Dedifferentiated amniotic fluid mesenchymal stem cell (primary cell): ENCODE measurements around the gene PARD3.
A peak's percentile ranks its signal among the peaks of the same experiment; 100 is the strongest.

Experiments
- DNase-seq: peaks from one replicate; pipeline ENCODE4 v3.0.0-alpha.2; 2016; ENCODE audit errors: extremely low spot score

Gene PARD3

DNA sequence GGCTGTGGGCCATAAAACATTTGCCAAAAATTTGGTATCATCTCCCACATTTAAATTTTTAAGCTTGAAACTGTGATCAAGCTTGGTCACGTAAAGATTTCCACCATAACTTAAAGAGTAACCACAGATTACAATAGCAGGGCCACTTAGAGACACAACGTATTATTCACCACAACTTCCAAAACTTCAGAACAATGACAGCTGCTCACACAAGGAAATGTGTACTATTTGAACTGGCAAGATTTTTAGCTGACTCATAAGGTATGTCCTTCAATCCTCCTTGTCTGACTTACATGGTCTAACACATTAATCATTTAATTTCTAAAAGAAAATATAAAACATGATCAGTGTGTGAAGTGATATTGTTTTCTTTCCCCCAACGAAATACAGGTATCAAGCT lies 234.5 kb downstream of the PARD3 start:
- no peak for DNase-seq

DNA sequence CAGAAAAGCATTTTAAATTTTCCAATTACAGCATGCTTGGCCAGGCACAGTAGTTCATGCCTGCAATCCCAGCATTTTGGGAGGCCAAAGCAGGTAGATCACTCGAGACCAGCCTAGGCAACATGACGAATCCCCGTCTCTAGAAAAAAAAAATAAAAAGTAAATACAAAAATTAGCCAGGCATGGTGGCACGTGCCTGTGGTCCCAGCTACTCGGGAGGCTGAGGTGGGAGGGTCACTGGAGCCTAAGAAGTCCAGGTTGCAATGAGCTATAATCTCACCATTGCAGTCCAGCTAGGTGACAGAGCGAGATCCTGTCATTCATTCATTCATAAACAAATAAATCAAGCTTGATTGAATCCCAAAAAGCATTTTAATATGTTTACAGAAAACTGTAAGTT lies 234.9 kb downstream of the PARD3 start:
- no peak for DNase-seq

DNA sequence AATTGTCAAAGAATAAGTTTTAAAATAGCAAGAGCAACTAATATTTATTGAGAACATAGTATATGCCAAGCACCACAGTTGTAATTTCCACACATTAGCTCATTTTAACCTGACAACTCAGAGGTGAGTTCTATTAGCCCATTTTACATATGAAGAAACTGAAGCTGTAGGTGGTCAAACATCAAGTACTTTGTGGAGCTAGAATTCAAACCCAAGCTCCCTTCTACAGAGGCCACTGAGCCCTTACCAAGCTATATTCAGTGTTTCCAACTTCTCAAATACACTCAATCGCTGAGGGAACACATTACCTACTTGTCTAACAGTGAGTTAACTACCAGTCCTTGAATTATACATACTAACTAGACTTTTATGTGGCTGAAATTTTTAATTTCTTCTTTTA lies 236.6 kb downstream of the PARD3 start:
- no peak for DNase-seq

DNA sequence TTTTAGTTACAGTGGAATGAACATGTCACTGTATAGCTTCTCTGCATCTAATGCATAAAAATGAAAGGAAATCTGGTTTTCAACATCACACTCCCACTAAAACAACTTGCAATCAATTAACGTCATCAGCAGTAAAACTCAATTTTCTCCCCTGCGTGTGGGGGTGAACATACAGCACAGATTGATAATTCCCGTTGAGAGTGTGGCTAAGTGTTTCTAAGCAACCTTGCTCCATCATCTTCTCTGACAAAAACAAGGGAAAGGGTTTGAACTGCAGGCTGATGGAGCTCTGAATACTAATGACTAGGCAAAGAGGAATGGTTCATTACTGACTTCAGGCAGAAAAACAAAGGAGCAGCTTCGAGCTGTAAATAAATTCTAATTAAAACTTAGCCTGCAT lies 238.3 kb downstream of the PARD3 start:
- DNase-seq = no peak

DNA sequence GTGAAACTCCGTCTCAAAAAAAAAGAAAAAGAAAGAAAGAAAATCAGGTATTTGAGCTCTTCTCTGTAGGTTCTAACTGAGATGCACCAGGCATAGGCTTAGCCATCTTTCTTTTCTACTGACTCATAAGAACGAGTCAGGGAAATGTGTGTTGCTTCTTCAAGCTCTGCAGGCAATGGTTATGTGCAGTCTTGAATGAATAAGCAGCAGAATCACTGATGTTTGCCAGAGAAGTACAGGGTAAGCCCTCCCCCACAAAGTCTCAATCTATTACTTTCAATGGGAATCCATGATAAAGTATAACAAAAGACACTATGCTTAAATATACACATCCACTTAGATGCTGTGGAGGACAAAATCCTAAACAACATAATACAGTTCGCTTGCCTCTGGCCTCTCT lies 239.2 kb downstream of the PARD3 start:
- no peak for DNase-seq

DNA sequence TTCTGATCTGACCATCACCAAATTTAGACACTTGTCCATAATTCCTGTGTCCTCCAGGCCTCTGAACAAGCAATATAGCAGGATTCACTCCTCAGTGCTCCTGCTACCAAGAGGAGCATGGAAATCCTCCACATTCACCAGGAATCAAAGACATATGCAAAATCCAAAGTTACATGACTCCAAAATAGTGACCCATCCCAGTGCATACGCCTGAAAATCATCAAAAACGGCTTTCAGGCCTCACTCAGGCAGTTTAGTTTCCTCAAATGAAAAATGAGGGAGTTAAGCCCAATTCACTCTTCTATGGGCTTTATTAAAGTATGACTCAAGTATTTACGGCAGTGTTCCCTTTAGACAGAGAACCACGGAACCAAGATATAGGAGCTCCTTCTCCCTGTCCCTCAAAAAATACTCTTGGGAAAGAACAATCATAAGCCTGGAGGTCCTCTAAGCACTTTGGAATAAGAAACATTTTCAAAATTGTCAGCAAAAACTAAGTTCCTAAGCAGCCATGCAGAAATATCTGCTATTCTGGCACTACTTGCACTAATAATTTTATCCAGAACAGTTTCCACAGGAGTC lies 240.7 kb downstream of the PARD3 start:
- no peak for DNase-seq

DNA sequence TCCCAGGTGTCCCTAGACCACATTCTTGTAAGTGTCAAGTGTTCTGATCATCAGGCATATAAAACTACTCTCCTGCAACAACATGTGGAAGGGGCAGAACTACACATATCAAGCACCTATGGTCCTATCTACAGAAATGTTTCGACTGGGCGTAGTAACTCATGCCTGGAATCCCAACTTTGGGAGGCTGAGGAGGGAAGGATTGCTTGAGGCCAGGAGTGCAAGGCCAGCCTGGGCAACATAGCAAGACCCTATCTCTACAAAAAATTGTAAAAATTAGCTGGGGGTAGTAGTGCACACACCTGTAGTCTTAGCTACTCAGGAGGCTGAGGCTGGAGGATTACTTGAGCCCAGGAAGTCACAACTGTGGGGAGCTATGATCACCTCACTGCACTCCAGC lies 244.2 kb downstream of the PARD3 start:
- DNase-seq = no peak

DNA sequence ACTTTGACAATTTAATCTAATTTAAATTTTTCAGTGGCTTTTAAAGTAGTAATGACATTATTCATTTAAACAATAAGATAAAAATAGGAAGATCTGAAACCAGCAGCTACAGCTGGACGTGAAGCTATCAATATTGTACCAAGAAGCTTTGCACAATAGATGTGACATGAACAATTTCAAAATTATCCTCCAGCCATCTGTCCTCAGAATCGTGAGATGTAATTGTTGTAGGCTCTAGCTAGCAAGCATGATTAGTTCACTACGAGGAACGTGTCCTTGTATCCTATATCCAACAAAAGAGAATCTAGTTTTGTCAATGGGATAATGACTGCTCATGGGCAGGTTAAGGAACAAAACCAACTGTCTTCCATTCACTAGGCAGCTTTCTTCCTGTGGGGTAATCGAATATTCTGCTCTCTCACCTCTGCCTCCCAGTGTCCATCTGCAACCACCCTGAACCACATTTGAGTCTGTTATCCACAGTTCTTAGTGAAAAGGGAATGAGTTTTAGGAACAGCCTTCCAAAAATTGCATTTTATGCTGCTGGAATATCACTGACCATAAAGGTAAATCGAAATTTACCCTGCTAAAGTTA lies 247.3 kb downstream of the PARD3 start:
- no peak for DNase-seq

DNA sequence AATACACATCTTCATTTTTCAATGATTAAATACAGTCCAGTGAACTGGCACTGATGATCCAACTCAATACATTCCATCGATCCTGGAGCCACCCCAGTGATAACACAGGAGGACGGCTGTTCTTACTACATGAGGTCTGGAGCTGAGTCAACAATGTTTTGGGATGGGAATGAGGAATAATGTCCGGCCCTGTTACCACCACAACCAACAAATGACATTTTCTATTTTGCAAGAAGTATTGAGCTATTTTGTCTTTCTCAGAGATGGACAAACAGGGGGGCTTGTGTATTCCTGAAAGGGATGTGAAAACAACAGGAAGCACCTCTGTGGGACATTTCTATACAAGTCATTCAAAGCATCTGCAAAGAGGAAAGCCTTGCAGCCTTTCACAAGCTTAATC lies 249.2 kb downstream of the PARD3 start:
- no peak for DNase-seq

DNA sequence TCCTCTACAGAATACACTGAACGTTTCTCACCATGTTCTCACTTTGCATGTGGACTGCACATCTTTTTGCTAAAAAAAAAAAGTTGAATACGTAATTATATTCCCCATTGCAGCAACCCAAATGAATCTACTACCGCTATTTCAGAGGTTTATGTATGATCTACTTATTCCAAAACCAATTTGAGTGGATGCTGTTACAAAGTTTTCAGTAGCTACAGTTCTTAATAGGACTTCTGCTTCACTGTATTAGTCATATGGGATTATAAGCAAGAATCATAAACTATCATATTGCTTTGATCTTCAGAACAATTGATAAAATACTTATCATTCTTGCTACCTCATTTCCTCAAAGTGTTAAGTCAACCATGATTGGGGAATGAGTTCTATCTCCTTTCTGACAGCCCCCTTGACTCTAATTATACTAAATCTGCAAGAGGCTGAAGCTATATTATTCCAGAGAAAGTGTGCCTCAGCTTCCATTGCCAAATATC lies 257.0 kb downstream of the PARD3 start:
- DNase-seq = no peak

DNA sequence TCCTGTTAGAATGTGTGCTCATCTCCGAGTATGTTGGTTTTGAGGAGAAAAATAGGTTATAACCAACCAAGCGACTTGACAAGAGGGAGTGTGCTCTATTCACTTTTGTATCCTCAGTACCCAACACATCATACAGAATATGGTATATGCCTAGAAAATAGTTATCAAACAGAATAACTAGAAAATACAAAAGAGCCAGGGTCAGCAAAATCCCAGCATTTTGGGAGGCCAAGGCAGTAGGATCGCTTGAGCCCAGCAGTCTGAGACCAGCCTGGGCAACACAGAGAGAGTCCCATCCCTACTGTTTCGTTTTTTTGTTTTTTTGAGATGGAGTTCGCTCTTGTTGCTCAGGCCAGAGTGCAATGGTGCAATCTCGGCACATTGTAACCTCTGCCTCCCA lies 257.9 kb downstream of the PARD3 start:
- DNase-seq = no peak

DNA sequence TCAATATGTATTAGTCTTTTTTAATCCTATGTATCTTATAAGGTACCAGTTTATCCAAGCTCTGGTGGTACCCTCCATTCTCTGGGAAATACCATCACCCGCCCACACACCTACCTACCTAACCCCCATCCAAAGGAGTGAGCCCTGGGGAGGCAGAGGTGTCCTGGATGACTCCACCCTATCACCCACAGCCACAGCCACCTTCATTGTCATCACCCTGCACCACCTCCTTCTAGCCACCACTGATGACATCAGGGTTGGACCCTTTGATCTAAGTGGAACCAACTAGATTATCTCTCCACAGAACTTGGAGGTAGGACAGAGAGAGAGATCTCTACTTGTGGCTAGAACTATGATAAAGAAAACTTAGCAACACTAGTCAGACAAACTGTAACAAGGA lies 259.4 kb downstream of the PARD3 start:
- no peak for DNase-seq

DNA sequence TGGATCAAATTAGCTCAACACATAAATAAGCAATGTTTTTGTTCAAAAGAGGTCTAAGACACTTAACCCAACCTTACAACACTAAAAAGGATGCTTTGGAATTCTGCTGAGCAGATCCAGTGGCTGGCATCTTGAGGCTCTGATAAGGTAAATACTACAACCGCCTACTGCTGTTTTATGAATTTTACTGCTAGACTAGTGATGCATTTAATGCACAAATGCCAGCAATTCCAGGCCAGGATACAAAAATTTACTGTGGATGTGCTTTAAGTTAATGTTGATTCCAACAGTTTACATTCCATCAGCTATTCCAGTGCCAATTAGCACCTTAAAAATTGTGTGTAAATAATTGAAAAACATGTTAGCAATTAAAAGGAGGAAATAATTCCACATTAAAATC lies 261.3 kb downstream of the PARD3 start:
- DNase-seq = no peak

DNA sequence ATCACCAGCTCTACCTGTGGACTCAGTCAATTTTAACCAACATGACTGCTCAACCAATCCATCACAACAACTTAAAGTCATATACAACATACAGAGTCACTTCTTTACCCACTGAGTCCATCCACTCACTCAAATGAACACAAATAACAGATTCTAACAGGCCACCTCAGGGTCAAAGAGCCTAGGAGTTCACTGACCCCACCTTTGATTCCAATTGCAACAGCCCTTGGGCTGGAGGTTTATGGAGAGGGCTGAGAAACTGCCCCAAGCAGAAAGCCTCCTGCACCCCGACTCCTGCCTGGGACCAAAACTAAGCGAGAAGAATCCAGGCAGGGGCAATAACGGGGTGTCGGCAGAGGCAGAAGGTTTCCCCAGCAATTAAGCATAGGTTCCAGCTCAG lies 263.8 kb downstream of the PARD3 start:
- no peak for DNase-seq

DNA sequence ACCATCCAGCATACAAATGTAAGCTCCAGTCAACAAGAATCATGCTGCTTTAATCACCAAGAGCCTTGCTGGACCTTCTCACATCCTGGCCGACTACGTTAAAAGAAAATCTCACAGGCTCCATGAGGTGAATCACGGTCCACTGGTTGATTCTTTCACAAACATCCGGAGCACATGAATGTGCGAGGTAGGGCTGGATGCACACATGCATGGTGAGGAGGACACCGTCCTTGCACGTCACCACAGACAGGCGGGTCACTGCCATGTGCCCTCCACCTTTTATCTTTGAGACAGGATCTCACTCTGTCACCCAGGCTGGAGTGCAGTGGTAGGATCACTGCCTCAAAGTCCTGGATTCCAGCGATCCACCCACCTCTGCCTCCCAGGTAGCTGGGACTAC lies 265.1 kb downstream of the PARD3 start:
- no peak for DNase-seq

DNA sequence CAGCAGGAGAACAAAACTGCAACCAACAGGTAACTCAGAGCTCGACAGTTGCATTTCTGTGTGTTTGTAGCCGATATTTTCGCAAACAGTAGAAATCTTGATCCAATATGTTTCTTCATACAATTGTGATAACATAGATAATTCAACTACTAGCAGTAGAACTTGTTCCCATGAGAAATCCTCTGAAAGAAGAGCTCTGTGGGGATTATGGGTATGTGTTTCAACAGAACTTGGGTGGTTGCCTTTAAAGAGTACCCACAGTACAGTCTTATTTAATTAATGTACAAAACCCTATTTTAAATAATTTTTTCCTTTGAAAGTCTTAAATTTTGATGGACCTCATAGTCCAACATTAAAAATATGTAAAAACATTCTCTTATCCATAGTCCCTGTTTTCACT lies 266.1 kb downstream of the PARD3 start:
- no peak for DNase-seq

DNA sequence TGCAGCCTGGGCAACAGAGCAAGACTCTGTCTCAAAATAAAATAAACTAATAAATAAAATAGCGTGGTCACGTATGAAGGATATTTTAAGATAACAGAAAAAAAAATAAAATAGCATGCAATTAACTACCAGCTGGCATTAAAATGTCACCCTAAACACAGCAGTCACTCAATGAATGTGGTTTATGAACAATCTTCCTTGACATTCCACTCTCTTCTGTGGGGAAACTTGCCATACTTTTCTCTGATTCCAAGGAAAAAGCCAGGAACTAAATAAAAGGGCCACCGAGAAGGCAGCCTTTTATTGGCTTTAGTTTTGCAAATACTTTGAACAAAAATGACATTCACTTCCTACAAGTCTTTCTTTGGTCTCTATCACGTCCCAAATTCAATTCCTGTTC lies 266.6 kb downstream of the PARD3 start:
- DNase-seq = no peak

DNA sequence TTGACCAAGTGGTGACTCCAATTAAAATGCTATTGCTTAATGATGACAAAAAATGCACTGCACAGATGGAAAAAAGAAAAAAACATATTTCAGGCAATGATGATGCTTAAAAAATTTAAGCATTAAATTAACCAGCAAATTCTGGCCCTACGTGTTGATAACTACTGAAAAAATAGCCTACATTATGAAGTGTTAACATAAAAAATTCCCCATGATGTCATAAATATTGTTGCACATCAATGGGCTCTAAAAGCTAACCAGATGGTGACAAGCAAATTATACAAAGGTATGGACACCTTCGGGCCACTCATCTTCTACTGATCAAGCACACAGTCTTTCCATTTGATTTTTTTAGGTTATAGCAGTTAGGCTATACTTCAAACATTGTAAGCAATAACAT lies 267.4 kb downstream of the PARD3 start:
- no peak for DNase-seq

DNA sequence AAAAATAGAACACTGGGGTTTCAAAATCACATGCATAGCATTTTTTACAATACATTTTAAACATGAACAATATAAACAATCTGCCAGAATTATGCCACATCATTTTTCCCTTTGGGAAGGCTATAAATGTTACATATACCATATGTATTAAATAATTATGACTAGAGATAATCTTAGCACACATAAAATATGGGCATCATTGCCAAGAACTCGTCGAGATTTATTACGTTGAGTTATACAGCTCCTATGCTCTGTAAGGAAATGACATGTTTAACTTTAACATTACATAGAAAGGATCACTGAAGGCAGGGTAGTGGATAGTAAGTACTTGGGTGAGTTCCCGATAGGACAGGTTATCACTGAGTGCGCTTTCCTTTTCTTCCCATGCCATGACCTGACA lies 267.8 kb downstream of the PARD3 start:
- DNase-seq = peak; percentile 23

DNA sequence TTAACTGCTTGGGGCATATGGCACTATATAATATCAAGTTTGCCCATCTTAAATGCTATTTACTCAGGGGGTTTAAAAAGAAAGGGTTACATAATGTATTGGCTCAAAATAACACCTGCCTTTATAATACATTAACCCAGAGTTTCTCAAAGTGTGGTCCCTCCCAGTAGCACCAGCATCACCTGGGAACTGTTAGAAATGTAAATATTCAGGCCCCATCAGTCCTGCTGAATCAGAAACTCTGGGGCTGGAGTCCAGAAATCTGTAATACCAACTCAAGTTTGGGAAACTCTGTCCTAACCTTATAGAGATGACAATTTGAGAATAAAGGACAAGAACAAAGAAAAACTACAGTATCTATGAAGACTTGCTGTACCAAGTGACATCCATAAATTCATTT lies 270.7 kb downstream of the PARD3 start:
- DNase-seq = no peak

DNA sequence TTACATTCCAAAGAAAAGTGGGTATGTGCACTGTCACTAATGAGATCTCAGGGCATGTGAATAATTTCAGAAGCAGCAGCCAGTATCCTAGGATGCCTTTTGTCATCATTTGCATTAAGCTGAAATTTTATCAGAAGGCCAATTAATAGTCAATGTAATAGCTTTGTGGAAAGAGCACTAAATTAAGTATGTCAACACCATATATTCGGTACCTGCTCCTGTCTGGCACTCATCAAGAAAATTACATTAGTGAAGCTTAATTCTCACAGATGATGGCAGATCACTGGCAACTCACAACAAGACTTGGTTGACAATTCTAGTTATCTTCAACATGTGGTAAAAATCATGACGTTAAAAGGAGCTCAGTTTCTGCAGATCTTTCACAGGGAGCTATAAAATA lies 271.4 kb downstream of the PARD3 start:
- DNase-seq = no peak

DNA sequence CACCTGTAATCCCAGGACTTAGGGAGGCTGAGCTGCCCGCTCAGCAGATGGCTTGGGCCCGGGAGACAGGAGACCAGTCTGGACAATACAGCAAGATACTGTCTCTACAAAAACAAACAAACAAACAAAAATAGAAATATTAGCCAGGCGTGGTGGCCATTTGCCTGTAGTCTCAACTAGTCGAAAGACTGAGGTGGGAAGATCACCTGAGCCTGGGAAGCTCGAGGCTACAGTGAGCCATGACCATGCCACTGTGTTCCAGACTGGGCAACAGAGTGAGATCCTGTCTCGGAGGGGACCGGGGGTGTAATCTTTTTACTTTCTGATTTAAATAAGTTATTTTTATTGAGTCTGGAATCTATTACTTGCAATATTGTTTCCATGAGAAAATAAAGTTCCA lies 274.6 kb downstream of the PARD3 start:
- no peak for DNase-seq

DNA sequence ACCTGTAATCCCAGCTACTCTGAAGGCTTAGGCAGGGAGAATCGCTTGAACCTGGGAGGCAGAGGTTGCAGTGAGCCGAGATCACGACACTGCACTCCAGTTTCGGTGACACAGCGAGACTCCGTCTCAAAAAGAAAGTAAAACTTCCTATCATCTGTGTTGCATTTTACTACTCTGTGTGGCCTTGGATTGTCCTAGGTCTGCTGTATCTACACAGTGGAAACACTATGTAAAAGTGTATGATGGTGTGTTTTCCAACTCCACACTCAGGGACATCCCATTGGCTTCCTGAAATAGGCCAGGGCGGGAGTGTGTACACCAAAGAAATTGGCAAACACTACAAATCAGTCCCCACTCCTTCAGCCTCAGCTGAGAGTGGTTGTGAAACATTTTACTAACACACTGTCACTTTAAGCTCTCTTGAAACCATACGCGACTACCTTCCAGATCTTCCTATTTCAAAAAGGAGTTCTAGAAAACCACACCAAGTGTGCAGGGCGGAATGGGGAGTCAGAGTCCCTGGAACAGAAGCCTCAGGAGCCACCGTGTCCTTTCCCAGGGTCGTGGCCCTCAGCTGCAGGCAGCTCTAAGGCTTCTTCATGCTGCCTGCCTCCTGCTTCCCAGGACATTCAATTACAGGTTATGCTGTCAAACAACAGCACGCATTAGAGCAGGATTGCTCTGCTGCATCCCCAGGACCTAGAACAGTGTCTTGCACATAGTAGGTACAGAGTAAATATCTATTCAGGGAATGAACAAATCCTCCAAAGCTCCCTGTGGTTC lies 275.4 kb downstream of the PARD3 start:
- DNase-seq = no peak
